HepG2 (cell line): ENCODE data around the gene ATG2B. TPM values are rescaled to one million over a fixed set of nuclear protein-coding genes. Genes with fewer than 3 reads are reported as not detected.

ENCODE experiments used
- ATAC-seq: fragments of 200-7000 bp; cut with Tn5 transposase; 3 replicates; pipeline ENCODE4 v1.9.1; 2020; ENCODE audit warnings: mild to moderate bottlenecking, moderate library complexity
- BruUV-seq: library from RNA; stranded (reverse); fragments of 400-500 nt; replicated peaks from 2 replicates; lab custom pipeline; 2021; lab: Mats Ljungman, UMichigan
- CTCF ChIA-PET: fragments of 300-600 bp; formaldehyde crosslinking; extraction: SDS; loops from one replicate; lab custom pipeline; 2021; ENCODE audit warnings: low total read pairs, inconsistent platforms, low intra/inter-chr PET ratio; lab: Yijun Ruan, JAX
- POLR2A ChIA-PET: fragments of 350-600 bp; sonication (Branson Sonifier 250); formaldehyde crosslinking; loops from one replicate; lab custom pipeline; 2020; ENCODE audit warnings: antibody characterized with exemption, inconsistent platforms; lab: Yijun Ruan, JAX
- DNase-seq: peaks from one replicate; pipeline ENCODE4 v3.0.0-alpha.2; 2015; ENCODE audit warnings: low spot score
- FAIRE-seq: peaks from 3 replicates; lab custom pipeline; 2011; peaks lifted over from hg19 to GRCh38; lab: Jason Lieb, UNC
- H2AFZ ChIP-seq: one replicate; pipeline ENCODE4 v1.6.1; 2011; ENCODE audit warnings: low read length, inconsistent platforms
- H3K27ac ChIP-seq: fragments of 300-600 bp; 3 replicates; pipeline ENCODE4 v1.8.0; 2011; ENCODE audit warnings: mixed run types, mild to moderate bottlenecking, mixed read lengths, low read length, inconsistent platforms; ENCODE audit not compliant: insufficient read depth; ENCODE audit errors: extremely low read length
- H3K27me3 ChIP-seq, 2 experiments: fragments of 200-600 bp in 1 of 2; 2 replicates in 1 of 2; 3 replicates in 1 of 2; pipeline versions ENCODE4 v1.6.0 to v1.8.0; 2011; ENCODE audit warnings: low read length in 2 of 2, mild to moderate bottlenecking in 2 of 2, moderate library complexity in 2 of 2, inconsistent platforms in 1 of 2; ENCODE audit not compliant: insufficient read depth in 2 of 2, control insufficient read depth in 1 of 2
- H3K36me3 ChIP-seq, 2 experiments: fragments of 200-600 bp in 1 of 2; replicated peaks in 1 of 2; 2 replicates in 1 of 2; 3 replicates in 1 of 2; pipeline versions ENCODE4 v1.5.1 to v1.8.0; 2011; ENCODE audit warnings: low read length in 2 of 2, inconsistent platforms in 1 of 2; ENCODE audit not compliant: insufficient read depth in 2 of 2, control insufficient read depth in 1 of 2
- H3K4me1 ChIP-seq: 2 replicates; pipeline ENCODE4 v1.5.1; 2012; ENCODE audit warnings: low read length, inconsistent platforms; ENCODE audit not compliant: insufficient read depth
- H3K4me2 ChIP-seq: 2 replicates; pipeline ENCODE4 v1.6.0; 2011; ENCODE audit warnings: low read depth, low read length, inconsistent platforms
- H3K4me3 ChIP-seq, 3 experiments: fragments of 200-600 bp in 1 of 3; sonication (generic), shearing (Covaris generic) in 1 of 3; replicated peaks in 1 of 3; 2 replicates each; pipeline ENCODE4 v1.5.1; 2011 to 2016; ENCODE audit warnings: low read length in 3 of 3, inconsistent platforms in 2 of 3, low read depth in 2 of 3, mild to moderate bottlenecking in 2 of 3, control low read depth in 1 of 3, mixed read lengths in 1 of 3; ENCODE audit not compliant: insufficient read depth in 1 of 3
- H3K79me2 ChIP-seq: one replicate; pipeline ENCODE4 v1.6.1; 2011; ENCODE audit warnings: low read length, inconsistent platforms; ENCODE audit not compliant: insufficient read depth
- H3K9ac ChIP-seq: 2 replicates; pipeline ENCODE4 v1.6.0; 2011; ENCODE audit warnings: mild to moderate bottlenecking, low read depth, low read length, inconsistent platforms; ENCODE audit not compliant: insufficient read depth
- H3K9me3 ChIP-seq: 2 replicates; pipeline ENCODE4 v1.5.1; 2012; ENCODE audit warnings: mild to moderate bottlenecking, low read length
- H4K20me1 ChIP-seq: 2 replicates; pipeline ENCODE4 v1.6.0; 2011; ENCODE audit warnings: inconsistent platforms, mild to moderate bottlenecking, low read length, moderate library complexity; ENCODE audit not compliant: insufficient read depth
- GATA4 ChIP-seq: sonication (generic); IDR thresholded peaks from 2 replicates; pipeline ENCODE4 v1.6.1; 2016; ENCODE audit warnings: antibody characterized with exemption, low read depth, borderline replicate concordance
- IKZF4 ChIP-seq: sonication (generic); formaldehyde crosslinking; IDR thresholded peaks from 2 replicates; pipeline ENCODE4 v1.5.1; 2020; ENCODE audit warnings: borderline replicate concordance, mild to moderate bottlenecking, low read depth, missing genetic modification reagents; ENCODE audit errors: not compliant biosample characterization
- NFIB ChIP-seq: sonication (generic); formaldehyde crosslinking; IDR thresholded peaks from 2 replicates; pipeline ENCODE4 v1.9.0; 2021; ENCODE audit warnings: missing genetic modification reagents, mild to moderate bottlenecking, borderline replicate concordance
- NR2C2 ChIP-seq: sonication (generic); formaldehyde crosslinking; IDR thresholded peaks from 2 replicates; pipeline ENCODE4 v1.4.0; 2020; ENCODE audit warnings: missing genetic modification reagents, mild to moderate bottlenecking, moderate library complexity, borderline replicate concordance
- SRSF1 ChIP-seq: fragments of 200-400 bp; formaldehyde crosslinking; optimal IDR thresholded peaks from 2 replicates; pipeline ENCODE3; 2017; ENCODE audit warnings: mild to moderate bottlenecking, low read depth, low read length, moderate library complexity
- TBP ChIP-seq: sonication (generic); formaldehyde crosslinking; IDR thresholded peaks from 2 replicates; pipeline ENCODE4 v1.5.0; 2020; ENCODE audit warnings: missing genetic modification reagents
- TP53 ChIP-seq: sonication (generic); formaldehyde crosslinking; conservative IDR thresholded peaks from 2 replicates; pipeline ENCODE4 v1.4.0; 2020; ENCODE audit warnings: missing genetic modification reagents
- ZNF12 ChIP-seq: sonication (generic); formaldehyde crosslinking; IDR thresholded peaks from 2 replicates; pipeline ENCODE4 v1.5.0; 2020; ENCODE audit warnings: missing genetic modification reagents
- ZNF274 ChIP-seq: sonication (generic); formaldehyde crosslinking; IDR thresholded peaks from 2 replicates; pipeline ENCODE4 v1.5.1; 2020; ENCODE audit warnings: mild to moderate bottlenecking, missing genetic modification reagents
- ZNF549 ChIP-seq: sonication (generic); formaldehyde crosslinking; IDR thresholded peaks from 2 replicates; pipeline ENCODE4 v1.5.0; 2020; ENCODE audit warnings: missing genetic modification reagents
- ZSCAN21 ChIP-seq: sonication (generic); formaldehyde crosslinking; IDR thresholded peaks from 2 replicates; pipeline ENCODE4 v1.8.0; 2022; ENCODE audit warnings: mild to moderate bottlenecking, missing genetic modification reagents, moderate library complexity, borderline replicate concordance
- ZSCAN25 ChIP-seq: sonication (generic); formaldehyde crosslinking; IDR thresholded peaks from 2 replicates; pipeline ENCODE4 v1.8.0; 2022; ENCODE audit warnings: mild to moderate bottlenecking, missing genetic modification reagents
- WGBS: methylation state at CpG from one replicate; pipeline ENCODE4 v1.1.6; 2017; ENCODE audit warnings: low lambda C conversion rate; 5-methylcytosine and 5-hydroxymethylcytosine counted together
- in situ Hi-C: cut with HindIII; loops from 2 replicates; pipeline ENCODE4 v1.10.0; 2017; ENCODE audit warnings: low pct_unique_long_range_greater_than_20kb; ENCODE audit not compliant: extremely low pct_ligation_motif_present
- intact Hi-C: fragments of 100-400 bp; cut with micrococcal nuclease; formaldehyde crosslinking; loops from one replicate; pipeline ENCODE4 v1.10.0; 2022; ENCODE audit not compliant: unreplicated experiment
- polyA plus RNA-seq, 8 experiments: library from polyadenylated mRNA; depleted of rRNA in 3 of 8; stranded (reverse) in 7 of 8; unstranded in 1 of 8; fragments of >200 nt; fragmentation: Illumina TruSeq in 4 of 8; extraction: Trizol in 4 of 8; gene quantifications; 2 replicates each; pipeline versions ENCODE4 v1.2.1 to v1.2.3, GENCODE V29; 2011 to 2016; ENCODE audit warnings: low read depth in 4 of 8, missing spikeins in 1 of 8, mixed read lengths in 1 of 8; ENCODE audit not compliant: insufficient read depth in 1 of 8
- total RNA-seq, 5 experiments: library from RNA; depleted of rRNA; stranded (reverse); fragments of >200 nt; fragmentation: Illumina TruSeq; extraction: Trizol; gene quantifications; 2 replicates each; pipeline ENCODE4 v1.2.3, GENCODE V29; 2016; ENCODE audit warnings: low read depth in 1 of 5
- TF ChIP-seq, protein P1 (sequence below): sonication (generic); formaldehyde crosslinking; IDR thresholded peaks from 2 replicates; pipeline ENCODE4 v1.4.0; 2020; ENCODE audit warnings: missing genetic modification reagents
- TF ChIP-seq, protein P2 (sequence below): sonication (generic); formaldehyde crosslinking; IDR thresholded peaks from 2 replicates; pipeline ENCODE4 v1.4.0; 2020; ENCODE audit warnings: missing genetic modification reagents
- TF ChIP-seq, protein P3 (sequence below): sonication (generic); formaldehyde crosslinking; IDR thresholded peaks from 2 replicates; pipeline ENCODE4 v1.4.0; 2020; ENCODE audit warnings: missing genetic modification reagents
- TF ChIP-seq, protein P4 (sequence below): sonication (generic); formaldehyde crosslinking; IDR thresholded peaks from 2 replicates; pipeline ENCODE4 v1.8.0; 2022; ENCODE audit warnings: mild to moderate bottlenecking, missing genetic modification reagents, moderate library complexity
- TF ChIP-seq, protein P5 (sequence below): sonication (generic); formaldehyde crosslinking; conservative IDR thresholded peaks from 2 replicates; pipeline ENCODE4 v1.8.0; 2022; ENCODE audit warnings: mild to moderate bottlenecking, moderate library complexity, missing genetic modification reagents

ATG2B gene
- total and polyA plus RNA-seq, 2 of the 13 experiments (the other 11 are each of a cell fraction or from before 2014, with no cell fraction given), result 7.4 to 7.5 TPM

DNA sequence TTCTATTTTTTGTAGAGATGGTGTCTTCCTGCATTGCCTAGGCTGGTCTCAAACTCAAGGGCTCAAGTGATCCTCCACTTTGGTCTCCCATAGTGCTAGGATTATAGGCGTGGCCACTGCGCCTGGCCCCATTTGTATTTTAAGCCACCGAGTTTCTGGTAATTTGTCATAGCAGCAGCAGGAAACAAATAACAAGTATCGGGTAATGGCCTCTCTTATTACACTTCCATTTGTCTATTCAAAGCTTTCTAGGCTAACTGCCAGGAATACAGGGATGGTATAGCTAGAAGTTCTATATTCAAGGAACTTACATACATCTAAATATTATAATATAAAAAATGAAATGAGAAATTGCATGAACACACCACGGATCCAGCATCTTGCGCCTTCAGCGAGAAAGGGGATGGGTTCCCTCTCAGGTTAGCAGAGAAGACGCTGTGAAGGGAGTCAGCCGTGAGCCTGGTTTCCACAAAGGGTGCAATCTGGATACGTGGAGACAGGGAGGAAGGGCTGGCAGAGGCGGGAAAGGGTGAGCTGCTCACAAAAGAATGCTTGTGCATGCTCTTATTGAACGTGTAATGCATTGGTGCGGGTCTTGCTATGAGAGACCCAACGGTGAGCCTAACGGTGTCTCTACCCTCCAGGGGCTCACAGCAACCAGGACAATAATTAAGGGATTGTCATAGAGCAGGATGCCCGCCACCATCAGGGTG is 97.6 kb downstream of the ATG2B start:
- CTCF ChIA-PET, result no interaction called here
- H3K36me3 ChIP-seq, result no peaks in the 10 kb centered on the region
- FAIRE-seq, result no peak
- no peaks in the 10 kb centered on the region for H4K20me1 ChIP-seq
- no peaks in the 10 kb centered on the region for H3K79me2 ChIP-seq
- in situ Hi-C loops (no loop called here), intact Hi-C loops (loop anchor here (10.0 kb wide), 1 partner anchor 61 kb away; the partner anchor contains the start of gene BDKRB2)
- no peak overlapping the region for H3K4me3 ChIP-seq
- no peak for DNase-seq
- ATAC-seq, result no peak
- H3K27ac ChIP-seq, result no peak overlapping the region
- no peak overlapping the region for H3K4me2 ChIP-seq
- no TSS peak for BruUV-seq
- no peaks in the 10 kb centered on the region for H3K9me3 ChIP-seq
- peaks cover 1 to 28% of the 10 kb centered on the region in 2 experiments; a peak in 3 of 5 replicates for H3K27me3 ChIP-seq
- WGBS, result 59% methylated on average over 15 of the region's 16 CpGs
- H2AFZ ChIP-seq, result no peak overlapping the region
- peaks cover 22% of the 10 kb centered on the region for H3K4me1 ChIP-seq
- POLR2A ChIA-PET, result no interaction called here
- no peak overlapping the region for H3K9ac ChIP-seq
- TF ChIP-seq ZSCAN21 (CRISPR knock-in tag) (no peak), IKZF4 (CRISPR knock-in tag) (no peak), ZSCAN25 (CRISPR knock-in tag) (no peak), GATA4 (no peak), ZNF274 (CRISPR knock-in tag) (no peak), TBP (CRISPR knock-in tag) (no peak), ZNF12 (CRISPR knock-in tag) (no peak), ZNF549 (CRISPR knock-in tag) (no peak), NFIB (CRISPR knock-in tag) (no peak), TP53 (CRISPR knock-in tag) (no peak), SRSF1 (no peak), NR2C2 (no peak)
- TF ChIP-seq, protein P1, sequence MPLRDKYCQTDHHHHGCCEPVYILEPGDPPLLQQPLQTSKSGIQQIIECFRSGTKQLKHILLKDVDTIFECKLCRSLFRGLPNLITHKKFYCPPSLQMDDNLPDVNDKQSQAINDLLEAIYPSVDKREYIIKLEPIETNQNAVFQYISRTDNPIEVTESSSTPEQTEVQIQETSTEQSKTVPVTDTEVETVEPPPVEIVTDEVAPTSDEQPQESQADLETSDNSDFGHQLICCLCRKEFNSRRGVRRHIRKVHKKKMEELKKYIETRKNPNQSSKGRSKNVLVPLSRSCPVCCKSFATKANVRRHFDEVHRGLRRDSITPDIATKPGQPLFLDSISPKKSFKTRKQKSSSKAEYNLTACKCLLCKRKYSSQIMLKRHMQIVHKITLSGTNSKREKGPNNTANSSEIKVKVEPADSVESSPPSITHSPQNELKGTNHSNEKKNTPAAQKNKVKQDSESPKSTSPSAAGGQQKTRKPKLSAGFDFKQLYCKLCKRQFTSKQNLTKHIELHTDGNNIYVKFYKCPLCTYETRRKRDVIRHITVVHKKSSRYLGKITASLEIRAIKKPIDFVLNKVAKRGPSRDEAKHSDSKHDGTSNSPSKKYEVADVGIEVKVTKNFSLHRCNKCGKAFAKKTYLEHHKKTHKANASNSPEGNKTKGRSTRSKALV (CRISPR knock-in tag), result no peak
- TF ChIP-seq, protein P2, sequence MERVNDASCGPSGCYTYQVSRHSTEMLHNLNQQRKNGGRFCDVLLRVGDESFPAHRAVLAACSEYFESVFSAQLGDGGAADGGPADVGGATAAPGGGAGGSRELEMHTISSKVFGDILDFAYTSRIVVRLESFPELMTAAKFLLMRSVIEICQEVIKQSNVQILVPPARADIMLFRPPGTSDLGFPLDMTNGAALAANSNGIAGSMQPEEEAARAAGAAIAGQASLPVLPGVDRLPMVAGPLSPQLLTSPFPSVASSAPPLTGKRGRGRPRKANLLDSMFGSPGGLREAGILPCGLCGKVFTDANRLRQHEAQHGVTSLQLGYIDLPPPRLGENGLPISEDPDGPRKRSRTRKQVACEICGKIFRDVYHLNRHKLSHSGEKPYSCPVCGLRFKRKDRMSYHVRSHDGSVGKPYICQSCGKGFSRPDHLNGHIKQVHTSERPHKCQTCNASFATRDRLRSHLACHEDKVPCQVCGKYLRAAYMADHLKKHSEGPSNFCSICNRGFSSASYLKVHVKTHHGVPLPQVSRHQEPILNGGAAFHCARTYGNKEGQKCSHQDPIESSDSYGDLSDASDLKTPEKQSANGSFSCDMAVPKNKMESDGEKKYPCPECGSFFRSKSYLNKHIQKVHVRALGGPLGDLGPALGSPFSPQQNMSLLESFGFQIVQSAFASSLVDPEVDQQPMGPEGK (CRISPR knock-in tag), result no peak
- TF ChIP-seq, protein P3, sequence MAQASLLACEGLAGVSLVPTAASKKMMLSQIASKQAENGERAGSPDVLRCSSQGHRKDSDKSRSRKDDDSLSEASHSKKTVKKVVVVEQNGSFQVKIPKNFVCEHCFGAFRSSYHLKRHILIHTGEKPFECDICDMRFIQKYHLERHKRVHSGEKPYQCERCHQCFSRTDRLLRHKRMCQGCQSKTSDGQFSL (CRISPR knock-in tag), result no peak
- TF ChIP-seq, protein P4, sequence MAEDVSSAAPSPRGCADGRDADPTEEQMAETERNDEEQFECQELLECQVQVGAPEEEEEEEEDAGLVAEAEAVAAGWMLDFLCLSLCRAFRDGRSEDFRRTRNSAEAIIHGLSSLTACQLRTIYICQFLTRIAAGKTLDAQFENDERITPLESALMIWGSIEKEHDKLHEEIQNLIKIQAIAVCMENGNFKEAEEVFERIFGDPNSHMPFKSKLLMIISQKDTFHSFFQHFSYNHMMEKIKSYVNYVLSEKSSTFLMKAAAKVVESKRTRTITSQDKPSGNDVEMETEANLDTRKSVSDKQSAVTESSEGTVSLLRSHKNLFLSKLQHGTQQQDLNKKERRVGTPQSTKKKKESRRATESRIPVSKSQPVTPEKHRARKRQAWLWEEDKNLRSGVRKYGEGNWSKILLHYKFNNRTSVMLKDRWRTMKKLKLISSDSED (CRISPR knock-in tag), result no peak
- TF ChIP-seq, protein P5, sequence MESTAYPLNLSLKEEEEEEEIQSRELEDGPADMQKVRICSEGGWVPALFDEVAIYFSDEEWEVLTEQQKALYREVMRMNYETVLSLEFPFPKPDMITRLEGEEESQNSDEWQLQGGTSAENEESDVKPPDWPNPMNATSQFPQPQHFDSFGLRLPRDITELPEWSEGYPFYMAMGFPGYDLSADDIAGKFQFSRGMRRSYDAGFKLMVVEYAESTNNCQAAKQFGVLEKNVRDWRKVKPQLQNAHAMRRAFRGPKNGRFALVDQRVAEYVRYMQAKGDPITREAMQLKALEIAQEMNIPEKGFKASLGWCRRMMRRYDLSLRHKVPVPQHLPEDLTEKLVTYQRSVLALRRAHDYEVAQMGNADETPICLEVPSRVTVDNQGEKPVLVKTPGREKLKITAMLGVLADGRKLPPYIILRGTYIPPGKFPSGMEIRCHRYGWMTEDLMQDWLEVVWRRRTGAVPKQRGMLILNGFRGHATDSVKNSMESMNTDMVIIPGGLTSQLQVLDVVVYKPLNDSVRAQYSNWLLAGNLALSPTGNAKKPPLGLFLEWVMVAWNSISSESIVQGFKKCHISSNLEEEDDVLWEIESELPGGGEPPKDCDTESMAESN (CRISPR knock-in tag), result no peak
